Osteocyte (in vitro differentiated cells): ENCODE data around the gene AUP1. TPM values are rescaled to one million over a fixed set of nuclear protein-coding genes. Genes with fewer than 3 reads are reported as not detected.
A peak's percentile ranks its signal among the peaks of the same experiment; 100 is the strongest.

Experiments
- DNase-seq: peaks from one replicate; pipeline ENCODE4 v3.0.0; 2021; ENCODE audit warnings: mixed read lengths; ENCODE audit not compliant: unreplicated experiment; ENCODE audit errors: extremely low spot score
- H3K27ac Mint-ChIP-seq: one replicate; pipeline ENCODE4 v1.8.0; 2021; ENCODE audit warnings: mild to moderate bottlenecking, mixed read lengths; ENCODE audit not compliant: unreplicated experiment
- H3K27me3 Mint-ChIP-seq: one replicate; pipeline ENCODE4 v1.8.0; 2021; ENCODE audit warnings: mixed read lengths; ENCODE audit not compliant: unreplicated experiment
- H3K36me3 Mint-ChIP-seq: one replicate; pipeline ENCODE4 v1.8.0; 2021; ENCODE audit warnings: mixed read lengths; ENCODE audit not compliant: unreplicated experiment
- H3K4me1 Mint-ChIP-seq: one replicate; pipeline ENCODE4 v1.8.0; 2021; ENCODE audit warnings: mixed read lengths; ENCODE audit not compliant: unreplicated experiment
- H3K4me3 Mint-ChIP-seq: one replicate; pipeline ENCODE4 v1.8.0; 2021; ENCODE audit warnings: mild to moderate bottlenecking, moderate library complexity, mixed read lengths; ENCODE audit not compliant: unreplicated experiment
- H3K9me3 Mint-ChIP-seq: one replicate; pipeline ENCODE4 v1.8.0; 2021; ENCODE audit warnings: mixed read lengths; ENCODE audit not compliant: unreplicated experiment
- total RNA-seq: library from RNA; stranded (reverse); gene quantifications from 2 replicates; pipeline ENCODE4 v1.2.1, GENCODE V29; 2021
- TF ChIP-seq, protein P1 (sequence below): fragments of 200-600 bp; sonication (generic); IDR thresholded peaks from 2 replicates; pipeline ENCODE4 v1.5.0; 2021; ENCODE audit warnings: antibody characterized with exemption, mild to moderate bottlenecking, moderate library complexity

Gene AUP1
- total RNA-seq, 1 donor from 2014 or later, result 96.3 TPM

DNA sequence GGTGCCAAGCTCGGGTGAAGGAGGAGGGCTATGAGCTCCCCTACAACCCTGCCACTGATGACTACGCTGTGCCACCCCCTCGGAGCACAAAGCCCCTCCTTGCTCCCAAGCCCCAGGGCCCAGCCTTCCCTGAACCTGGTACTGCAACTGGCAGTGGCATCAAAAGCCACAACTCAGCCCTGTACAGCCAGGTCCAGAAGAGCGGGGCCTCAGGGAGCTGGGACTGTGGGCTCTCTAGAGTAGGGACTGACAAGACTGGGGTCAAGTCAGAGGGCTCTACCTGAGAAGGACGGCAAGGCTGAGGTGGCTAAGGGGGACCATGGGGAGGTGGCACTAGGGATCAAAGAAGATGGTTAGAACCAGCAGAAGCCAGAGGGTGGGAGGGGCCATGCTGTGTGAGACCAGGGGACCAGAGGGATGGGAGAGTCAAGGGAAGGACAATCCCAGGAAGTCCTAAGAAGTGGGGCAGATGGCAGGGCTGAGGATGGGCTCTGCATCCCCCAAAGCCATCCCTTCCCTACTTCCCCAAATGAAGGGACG, 27.4 kb upstream of the AUP1 start:
- TF ChIP-seq, protein P1, sequence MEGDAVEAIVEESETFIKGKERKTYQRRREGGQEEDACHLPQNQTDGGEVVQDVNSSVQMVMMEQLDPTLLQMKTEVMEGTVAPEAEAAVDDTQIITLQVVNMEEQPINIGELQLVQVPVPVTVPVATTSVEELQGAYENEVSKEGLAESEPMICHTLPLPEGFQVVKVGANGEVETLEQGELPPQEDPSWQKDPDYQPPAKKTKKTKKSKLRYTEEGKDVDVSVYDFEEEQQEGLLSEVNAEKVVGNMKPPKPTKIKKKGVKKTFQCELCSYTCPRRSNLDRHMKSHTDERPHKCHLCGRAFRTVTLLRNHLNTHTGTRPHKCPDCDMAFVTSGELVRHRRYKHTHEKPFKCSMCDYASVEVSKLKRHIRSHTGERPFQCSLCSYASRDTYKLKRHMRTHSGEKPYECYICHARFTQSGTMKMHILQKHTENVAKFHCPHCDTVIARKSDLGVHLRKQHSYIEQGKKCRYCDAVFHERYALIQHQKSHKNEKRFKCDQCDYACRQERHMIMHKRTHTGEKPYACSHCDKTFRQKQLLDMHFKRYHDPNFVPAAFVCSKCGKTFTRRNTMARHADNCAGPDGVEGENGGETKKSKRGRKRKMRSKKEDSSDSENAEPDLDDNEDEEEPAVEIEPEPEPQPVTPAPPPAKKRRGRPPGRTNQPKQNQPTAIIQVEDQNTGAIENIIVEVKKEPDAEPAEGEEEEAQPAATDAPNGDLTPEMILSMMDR, result no peak
- Mint-ChIP-seq H3K4me1 (peaks cover 22% of the 10 kb centered on the region), H3K36me3 (no peaks in the 10 kb centered on the region), H3K27ac (no peak overlapping the region), H3K27me3 (no peaks in the 10 kb centered on the region), H3K9me3 (no peaks in the 10 kb centered on the region), H3K4me3 (no peak overlapping the region)
- no peak for DNase-seq

DNA sequence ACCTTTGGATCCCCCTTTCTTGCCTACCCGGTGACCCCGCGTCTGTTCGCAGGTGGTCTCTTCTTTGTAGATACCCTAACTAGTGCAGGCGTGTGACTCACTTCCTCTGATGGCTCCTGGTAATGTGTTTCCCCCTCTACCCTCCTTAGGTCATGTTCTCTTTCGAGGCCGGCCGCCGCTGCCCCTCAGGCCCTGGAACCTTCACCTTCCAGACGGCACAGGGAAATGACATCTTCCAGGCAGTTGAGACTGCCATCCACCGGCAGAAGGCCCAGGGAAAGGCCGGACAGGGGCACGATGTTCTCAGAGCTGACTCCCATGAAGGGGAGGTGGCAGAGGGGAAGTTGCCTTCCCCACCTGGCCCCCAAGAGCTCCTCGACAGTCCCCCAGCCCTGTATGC, 26.7 kb upstream of the AUP1 start:
- Mint-ChIP-seq H3K9me3 (no peaks in the 10 kb centered on the region), H3K27ac (no peak overlapping the region), H3K27me3 (no peaks in the 10 kb centered on the region), H3K4me3 (peak overlapping the region; percentile 45), H3K36me3 (peaks cover 6% of the 10 kb centered on the region), H3K4me1 (peaks cover 29% of the 10 kb centered on the region)
- TF ChIP-seq, protein P1, result no peak
- no peak for DNase-seq

DNA sequence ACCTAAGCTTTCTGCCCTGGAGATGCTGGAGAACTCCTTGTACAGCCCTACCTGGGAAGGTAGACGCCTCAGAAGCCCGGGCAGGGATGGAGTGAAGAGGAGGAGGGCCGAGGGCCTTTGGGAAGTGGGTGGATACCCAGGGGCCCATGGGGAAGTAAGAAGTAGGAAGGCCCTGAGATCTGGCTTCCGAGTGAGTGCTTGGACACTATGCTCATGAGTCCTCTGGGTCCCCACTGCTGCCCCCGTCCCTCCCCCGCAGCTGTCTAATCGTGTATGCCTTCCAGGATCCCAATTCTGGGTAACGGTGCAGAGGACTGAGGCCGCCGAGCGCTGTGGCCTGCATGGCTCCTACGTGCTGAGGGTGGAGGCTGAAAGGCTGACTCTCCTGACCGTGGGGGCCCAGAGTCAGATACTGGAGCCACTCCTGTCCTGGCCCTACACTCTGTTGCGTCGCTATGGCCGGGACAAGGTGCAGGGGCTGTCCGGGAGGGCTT, 26.2 kb upstream of the AUP1 start:
- Mint-ChIP-seq H3K27ac (no peak overlapping the region), H3K4me1 (peaks cover 32% of the 10 kb centered on the region), H3K27me3 (no peaks in the 10 kb centered on the region), H3K36me3 (peaks cover 6% of the 10 kb centered on the region), H3K9me3 (no peaks in the 10 kb centered on the region), H3K4me3 (peak overlapping the region; percentile 80)
- no peak for DNase-seq
- TF ChIP-seq, protein P1, result no peak

DNA sequence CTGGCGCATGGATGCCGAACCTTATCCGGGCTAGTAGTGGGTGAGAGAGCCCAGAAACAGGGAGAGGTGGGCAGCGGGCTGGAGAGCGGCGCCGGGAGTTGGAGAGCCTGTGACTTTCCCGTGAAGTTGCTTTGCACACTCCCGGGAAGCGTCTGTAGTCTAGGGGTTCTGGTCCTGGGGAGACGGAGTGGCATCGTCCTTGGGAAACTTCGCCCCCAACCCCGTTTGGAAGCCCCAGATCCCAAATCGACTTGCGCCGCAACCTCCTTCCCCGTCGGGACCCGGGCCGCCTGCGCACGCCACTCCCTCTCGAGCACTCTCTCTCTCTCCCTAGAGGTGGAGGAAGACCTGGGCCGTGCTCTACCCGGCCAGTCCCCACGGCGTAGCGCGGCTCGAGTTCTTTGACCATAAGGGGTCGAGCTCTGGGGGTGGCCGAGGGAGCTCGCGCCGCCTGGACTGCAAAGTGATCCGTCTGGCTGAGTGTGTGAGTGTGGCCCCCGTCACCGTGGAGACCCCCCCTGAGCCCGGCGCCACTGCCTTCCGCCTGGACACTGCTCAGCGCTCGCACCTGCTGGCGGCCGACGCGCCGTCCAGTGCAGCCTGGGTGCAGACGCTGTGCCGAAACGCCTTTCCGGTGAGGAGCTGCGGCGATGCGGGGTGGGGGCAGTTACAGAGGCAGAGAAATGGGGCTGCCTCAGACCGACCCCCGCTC, 25.5 kb upstream of the AUP1 start:
- H3K4me1 Mint-ChIP-seq, result peaks cover 38% of the 10 kb centered on the region
- H3K27ac Mint-ChIP-seq, result peak overlapping the region; percentile 79
- H3K36me3 Mint-ChIP-seq, result peaks cover 6% of the 10 kb centered on the region
- DNase-seq, result no peak
- TF ChIP-seq, protein P1, result no peak
- no peaks in the 10 kb centered on the region for H3K27me3 Mint-ChIP-seq
- H3K9me3 Mint-ChIP-seq, result no peaks in the 10 kb centered on the region
- H3K4me3 Mint-ChIP-seq, result peak overlapping the region; percentile 80
